Posterior vena cava (tissue), 2 donors: ENCODE results near the gene CNP. TPM values are rescaled to one million over a fixed set of nuclear protein-coding genes. Genes with fewer than 3 reads are reported as not detected.
"Not testable (repeated sequence)": the region's sequence is repeated elsewhere in the genome, so short reads cannot be mapped to it uniquely, and the experiment has no call there.

ENCODE experiments used
- DNase-seq: peaks from one replicate; pipeline ENCODE4 v3.0.0-alpha.2; 2020; ENCODE audit warnings: low spot score
- intact Hi-C, 2 donors: fragments of 100-400 bp; cut with DNase I; formaldehyde crosslinking; loops; one replicate each; pipeline versions ENCODE4 v1.14.1 to v1.14.2; 2022 to 2023
- long read RNA-seq, 2 donors: library from polyadenylated mRNA; unstranded; transcript quantifications; one replicate each; pipeline ENCODE4 v2.0.0, GENCODE V29; 2020 to 2021
- total RNA-seq, 2 donors: library from RNA; stranded (reverse); fragmentation: NEBNext Ultra II Directional; extraction: Animal tissue kit (Norgen Biotek cat#: 25700); gene quantifications; one replicate each; pipeline ENCODE4 v1.2.1, GENCODE V29; 2021
- donor health status: DM: yes; HTN: yes; CAD: no.
- donor health status: DM: yes; HTN: yes; CAD: no.

CNP gene
- 10 to 100 TPM; 53.6 to 53.9 TPM for total RNA-seq
- long read RNA-seq, donor 1, full-length matches to known transcripts, result 27 of 32 reads
- long read RNA-seq, donor 1, partial matches to known transcripts, result 5 of 32 reads
- long read RNA-seq, donor 1, other reads (novel, unspliced or antisense), result 0 of 32 reads
- long read RNA-seq, donor 2, full-length matches to known transcripts, result 220 of 250 reads
- long read RNA-seq, donor 2, partial matches to known transcripts, result 25 of 250 reads
- long read RNA-seq, donor 2, other reads (novel, unspliced or antisense), result 5 of 250 reads

GRCh38 chr17:41966463-41967140, at the start of gene CNP:
Gene CNP (plus strand): TSS chr17:41966795. CDS start chr17:41966885, 90 bp downstream.
- peak; percentile 98 for DNase-seq
- intact Hi-C loops, result loop anchor here in 1 of 2 donors (10.0 kb wide), 1 partner anchor 148 kb away; the partner anchor contains the start of gene DHX58

GRCh38 chr17:41917192-41917591, 49.4 kb upstream of the CNP start:
- DNase-seq, result no peak
- intact Hi-C loops, result no loop called here

- peak; percentile 90 for DNase-seq
- intact Hi-C loops, result no loop called here
These were observed 48.8 kb upstream of the CNP start for GRCh38 chr17:41917679-41918313.

- intact Hi-C loops, result no loop called here
- peak; percentile 99 for DNase-seq
These were observed 48.1 kb upstream of the CNP start, which contains the start of gene ACLY for GRCh38 chr17:41918314-41919164. Gene ACLY (minus strand): TSS chr17:41918951. CDS start chr17:41913873, 5,078 bp downstream.

- peak; percentile 89 for DNase-seq
- intact Hi-C loops, result no loop called here
These were observed 47.3 kb upstream of the CNP start for GRCh38 chr17:41919165-41919817.

GRCh38 chr17:41919840-41920579, 46.6 kb upstream of the CNP start:
- no peak for DNase-seq
- intact Hi-C loops, result no loop called here

GRCh38 chr17:41920580-41920955, 46.0 kb upstream of the CNP start:
- DNase-seq, result no peak
- intact Hi-C loops, result no loop called here

GRCh38 chr17:41925991-41926590, 40.5 kb upstream of the CNP start:
- intact Hi-C loops, result no loop called here
- DNase-seq, result no peak

- intact Hi-C loops, result no loop called here
- no peak for DNase-seq
These were observed 37.8 kb upstream of the CNP start for GRCh38 chr17:41928693-41929251.

GRCh38 chr17:41930009-41930832, 36.4 kb upstream of the CNP start, which contains the start of gene ODAD4:
Gene ODAD4 (plus strand): TSS chr17:41930617. CDS start chr17:41930724, 107 bp downstream.
- DNase-seq, result peak; percentile 100
- intact Hi-C loops, result no loop called here

GRCh38 chr17:41930833-41931156, 35.8 kb upstream of the CNP start:
- intact Hi-C loops, DNase-seq: not testable (repeated sequence)

GRCh38 chr17:41931715-41932114, 34.9 kb upstream of the CNP start:
- intact Hi-C loops, DNase-seq: not testable (repeated sequence)

- intact Hi-C loops, result no loop called here
These were observed 33.7 kb upstream of the CNP start for GRCh38 chr17:41932816-41933389.

GRCh38 chr17:41935641-41936040, 31.0 kb upstream of the CNP start:
- intact Hi-C loops, result no loop called here

More at GRCh38 chr17:41932816-41933389, 33.7 kb upstream of the CNP start:
- no peak for DNase-seq

GRCh38 chr17:41937970-41938954, 28.3 kb upstream of the CNP start:
- intact Hi-C loops, result no loop called here
- DNase-seq, result no peak

More at GRCh38 chr17:41935641-41936040, 31.0 kb upstream of the CNP start:
- DNase-seq, result no peak
